GM23338 (cell line): ENCODE results near the gene CCR6. TPM values are rescaled to one million over a fixed set of nuclear protein-coding genes. Genes with fewer than 3 reads are reported as not detected.

ENCODE experiments used
- ATAC-seq: fragments of 200-7000 bp; cut with Tn5 transposase; 3 replicates; pipeline ENCODE4 v1.9.1; 2020
- DNase-seq: peaks from one replicate; pipeline ENCODE4 v3.0.0-alpha.2; 2015; ENCODE audit warnings: low spot score
- H2AFZ ChIP-seq: fragments of 200-600 bp; sonication (generic); 2 replicates; pipeline ENCODE4 v1.8.0; 2016; ENCODE audit warnings: antibody characterized with exemption, mild to moderate bottlenecking, moderate library complexity
- H3F3A ChIP-seq: fragments of 200-600 bp; sonication (generic); replicated peaks from 2 replicates; pipeline ENCODE4 v1.8.0; 2017; ENCODE audit warnings: antibody characterized with exemption, mixed run types, low read depth
- H3K27ac ChIP-seq: fragments of 200-600 bp; sonication (generic); 2 replicates; pipeline ENCODE4 v1.6.1; 2016; ENCODE audit warnings: low read depth
- H3K27me3 ChIP-seq: fragments of 200-600 bp; sonication (generic); 2 replicates; pipeline ENCODE4 v1.8.0; 2016; ENCODE audit warnings: mild to moderate bottlenecking, mixed run types, moderate library complexity; ENCODE audit not compliant: insufficient read depth
- H3K36me3 ChIP-seq: fragments of 200-600 bp; sonication (generic); 2 replicates; pipeline ENCODE4 v1.8.0; 2016; ENCODE audit warnings: mild to moderate bottlenecking; ENCODE audit not compliant: insufficient read depth
- H3K4me1 ChIP-seq: fragments of 200-600 bp; sonication (generic); 2 replicates; pipeline ENCODE4 v1.8.0; 2016; ENCODE audit warnings: mild to moderate bottlenecking, moderate library complexity; ENCODE audit not compliant: insufficient read depth
- H3K4me2 ChIP-seq: fragments of 200-600 bp; sonication (generic); 2 replicates; pipeline ENCODE4 v1.7.1; 2017; ENCODE audit warnings: mixed run types
- H3K4me3 ChIP-seq: fragments of 200-600 bp; sonication (generic); 2 replicates; pipeline ENCODE4 v1.6.1; 2016; ENCODE audit warnings: mixed run types
- H3K79me2 ChIP-seq: fragments of 200-600 bp; sonication (generic); replicated peaks from 2 replicates; pipeline ENCODE4 v1.8.0; 2017; ENCODE audit warnings: mild to moderate bottlenecking; ENCODE audit not compliant: insufficient read depth
- H3K9me2 ChIP-seq: fragments of 200-600 bp; sonication (generic); 2 replicates; pipeline ENCODE4 v1.8.0; 2017; ENCODE audit not compliant: insufficient read depth
- H4K20me1 ChIP-seq: fragments of 200-600 bp; sonication (generic); replicated peaks from 2 replicates; pipeline ENCODE4 v1.8.0; 2017; ENCODE audit warnings: mild to moderate bottlenecking; ENCODE audit not compliant: insufficient read depth
- H3K27ac Mint-ChIP-seq: 2 replicates; pipeline ENCODE4 v1.8.0; 2020; ENCODE audit warnings: inconsistent platforms, mild to moderate bottlenecking, moderate library complexity, mixed read lengths
- H3K27me3 Mint-ChIP-seq: 3 replicates; pipeline ENCODE4 v1.8.0; 2022; ENCODE audit warnings: low read depth, mild to moderate bottlenecking, moderate library complexity, mixed read lengths, inconsistent platforms; ENCODE audit not compliant: insufficient read depth, poor library complexity
- H3K36me3 Mint-ChIP-seq: 3 replicates; pipeline ENCODE4 v1.8.0; 2021; ENCODE audit warnings: low read depth, mild to moderate bottlenecking, inconsistent platforms, moderate library complexity, mixed read lengths
- H3K4me1 Mint-ChIP-seq: 3 replicates; pipeline ENCODE4 v1.8.0; 2020; ENCODE audit warnings: mild to moderate bottlenecking, inconsistent platforms, mixed read lengths
- H3K4me3 Mint-ChIP-seq: 3 replicates; pipeline ENCODE4 v1.8.0; 2021; ENCODE audit warnings: moderate library complexity, mild to moderate bottlenecking, inconsistent platforms, mixed read lengths
- H3K9me3 Mint-ChIP-seq: 3 replicates; pipeline ENCODE4 v1.8.0; 2020; ENCODE audit warnings: moderate library complexity, mild to moderate bottlenecking, inconsistent platforms, mixed read lengths
- CREB1 ChIP-seq: fragments of 250-450 bp; sonication (Bioruptor Pico); IDR thresholded peaks from 2 replicates; pipeline ENCODE4 v1.5.0; 2020; ENCODE audit warnings: low read depth, mild to moderate bottlenecking, moderate library complexity
- EZH2 ChIP-seq: fragments of 200-600 bp; sonication (generic); IDR thresholded peaks from one replicate; pipeline ENCODE4 v1.8.0; 2017; ENCODE audit warnings: antibody characterized with exemption, mild to moderate bottlenecking, low read depth; ENCODE audit not compliant: unreplicated experiment
- EZH2phosphoT487 ChIP-seq: fragments of 200-600 bp; sonication (generic); IDR thresholded peaks from one replicate; pipeline ENCODE4 v1.8.1; 2018; ENCODE audit warnings: antibody characterized with exemption; ENCODE audit not compliant: unreplicated experiment
- JUNB ChIP-seq: IDR thresholded peaks from one replicate; pipeline ENCODE4 v1.6.1; 2016; ENCODE audit warnings: antibody characterized with exemption; ENCODE audit not compliant: unreplicated experiment
- NANOG ChIP-seq: IDR thresholded peaks from 2 replicates; pipeline ENCODE4 v1.6.1; 2016; ENCODE audit warnings: antibody characterized with exemption, borderline replicate concordance
- POLR2AphosphoS5 ChIP-seq: IDR thresholded peaks from 2 replicates; pipeline ENCODE4 v1.6.1; 2016; ENCODE audit warnings: antibody characterized with exemption, low read depth
- STAT1 ChIP-seq: IDR thresholded peaks from one replicate; pipeline ENCODE4 v1.6.1; 2016; ENCODE audit warnings: antibody characterized with exemption; ENCODE audit not compliant: unreplicated experiment
- ZNF114 ChIP-seq: fragments of 250-450 bp; sonication (Bioruptor Pico); IDR thresholded peaks from 2 replicates; pipeline ENCODE4 v1.5.0; 2020; ENCODE audit warnings: mild to moderate bottlenecking, moderate library complexity
- ZNF331 ChIP-seq: fragments of 250-450 bp; sonication (Bioruptor Pico); IDR thresholded peaks from 2 replicates; pipeline ENCODE4 v1.5.0; 2020; ENCODE audit warnings: low read depth, mild to moderate bottlenecking, moderate library complexity
- polyA plus RNA-seq: library from polyadenylated mRNA; unstranded; fragments of >200 nt; fragmentation: Nextera tagmentation; extraction: Ambion mirVana; gene quantifications from 2 replicates; pipeline ENCODE4 v1.2.1, GENCODE V29; 2016
- total RNA-seq: library from RNA; depleted of rRNA; stranded (reverse); fragments of >200 nt; shearing (Covaris generic); gene quantifications from 2 replicates; pipeline ENCODE4 v1.2.3, GENCODE V29; 2014
- TF ChIP-seq, protein P1 (sequence below): IDR thresholded peaks from 2 replicates; pipeline ENCODE4 v1.6.1; 2016; ENCODE audit warnings: antibody characterized with exemption
- TF ChIP-seq, protein P2 (sequence below), 2 experiments: fragments of 200-600 bp in 1 of 2; sonication (generic) in 1 of 2; conservative IDR thresholded peaks; 2 replicates each; pipeline versions ENCODE4 v1.5.1 to v1.6.1; 2016 to 2017; ENCODE audit warnings: antibody characterized with exemption in 2 of 2, low read depth in 2 of 2, mild to moderate bottlenecking in 2 of 2, moderate library complexity in 1 of 2
- TF ChIP-seq, protein P3 (sequence below): IDR thresholded peaks from one replicate; pipeline ENCODE4 v1.6.1; 2018; ENCODE audit warnings: antibody characterized with exemption; ENCODE audit not compliant: unreplicated experiment
- TF ChIP-seq, protein P4 (sequence below): fragments of 250-450 bp; sonication (Bioruptor Pico); IDR thresholded peaks from 2 replicates; pipeline ENCODE4 v1.5.0; 2020; ENCODE audit warnings: mild to moderate bottlenecking, moderate library complexity

Gene CCR6
- total and polyA plus RNA-seq, 2 experiments from 2014 or later = not detected

DNA sequence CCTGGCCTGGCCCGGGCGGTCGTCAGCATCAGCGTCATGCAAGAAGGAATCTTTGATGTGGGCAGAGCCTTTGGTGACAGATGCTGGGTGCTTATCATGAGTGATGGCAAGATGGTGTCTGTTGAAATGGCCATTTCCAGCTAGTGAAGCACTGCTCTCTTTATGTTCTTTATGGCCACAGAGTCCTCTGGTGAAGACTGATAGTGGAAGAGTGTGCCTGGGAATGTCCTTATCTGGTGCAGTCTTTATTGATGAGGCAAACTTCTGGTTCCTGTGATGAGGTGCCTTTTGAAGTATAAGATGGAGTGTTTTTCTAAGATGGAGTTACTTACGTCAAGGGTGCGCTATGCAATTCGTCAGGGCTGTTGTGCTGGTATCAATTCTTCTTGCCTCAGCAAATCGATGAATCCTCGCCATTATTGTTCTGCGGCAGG lies 22.6 kb upstream of the CCR6 start:
- Histone ChIP-seq H3K36me3 (no peaks in the 10 kb centered on the region), H3K27me3 (no peaks in the 10 kb centered on the region), H3K9me2 (0 out of 2 replicates have a peak, but pooled peaks cover 3% of the 10 kb centered on the region), H3K27ac (no peak overlapping the region), H4K20me1 (no peaks in the 10 kb centered on the region), H3K79me2 (no peaks in the 10 kb centered on the region), H3K4me2 (no peak overlapping the region), H2AFZ (no peak overlapping the region), H3F3A (no peaks in the 10 kb centered on the region), H3K4me1 (peaks cover 7% of the 10 kb centered on the region; the same call in 1 of the 2 replicates), H3K4me3 (no peak overlapping the region)
- no peaks in the 10 kb centered on the region for H3K9me3 Mint-ChIP-seq
- TF ChIP-seq CREB1 (CRISPR knock-in tag) (no peak), JUNB (no peak), POLR2AphosphoS5 (no peak), NANOG (no peak), ZNF331 (CRISPR knock-in tag) (no peak), EZH2 (no peak), EZH2phosphoT487 (no peak), STAT1 (no peak), ZNF114 (CRISPR knock-in tag) (no peak)
- TF ChIP-seq, protein P1, sequence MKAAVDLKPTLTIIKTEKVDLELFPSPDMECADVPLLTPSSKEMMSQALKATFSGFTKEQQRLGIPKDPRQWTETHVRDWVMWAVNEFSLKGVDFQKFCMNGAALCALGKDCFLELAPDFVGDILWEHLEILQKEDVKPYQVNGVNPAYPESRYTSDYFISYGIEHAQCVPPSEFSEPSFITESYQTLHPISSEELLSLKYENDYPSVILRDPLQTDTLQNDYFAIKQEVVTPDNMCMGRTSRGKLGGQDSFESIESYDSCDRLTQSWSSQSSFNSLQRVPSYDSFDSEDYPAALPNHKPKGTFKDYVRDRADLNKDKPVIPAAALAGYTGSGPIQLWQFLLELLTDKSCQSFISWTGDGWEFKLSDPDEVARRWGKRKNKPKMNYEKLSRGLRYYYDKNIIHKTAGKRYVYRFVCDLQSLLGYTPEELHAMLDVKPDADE = no peak
- TF ChIP-seq, protein P2, sequence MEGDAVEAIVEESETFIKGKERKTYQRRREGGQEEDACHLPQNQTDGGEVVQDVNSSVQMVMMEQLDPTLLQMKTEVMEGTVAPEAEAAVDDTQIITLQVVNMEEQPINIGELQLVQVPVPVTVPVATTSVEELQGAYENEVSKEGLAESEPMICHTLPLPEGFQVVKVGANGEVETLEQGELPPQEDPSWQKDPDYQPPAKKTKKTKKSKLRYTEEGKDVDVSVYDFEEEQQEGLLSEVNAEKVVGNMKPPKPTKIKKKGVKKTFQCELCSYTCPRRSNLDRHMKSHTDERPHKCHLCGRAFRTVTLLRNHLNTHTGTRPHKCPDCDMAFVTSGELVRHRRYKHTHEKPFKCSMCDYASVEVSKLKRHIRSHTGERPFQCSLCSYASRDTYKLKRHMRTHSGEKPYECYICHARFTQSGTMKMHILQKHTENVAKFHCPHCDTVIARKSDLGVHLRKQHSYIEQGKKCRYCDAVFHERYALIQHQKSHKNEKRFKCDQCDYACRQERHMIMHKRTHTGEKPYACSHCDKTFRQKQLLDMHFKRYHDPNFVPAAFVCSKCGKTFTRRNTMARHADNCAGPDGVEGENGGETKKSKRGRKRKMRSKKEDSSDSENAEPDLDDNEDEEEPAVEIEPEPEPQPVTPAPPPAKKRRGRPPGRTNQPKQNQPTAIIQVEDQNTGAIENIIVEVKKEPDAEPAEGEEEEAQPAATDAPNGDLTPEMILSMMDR (conservative IDR thresholded peaks at IDR 0.05; ENCODE audit: low read depth in 2 of 2) = no peak
- TF ChIP-seq, protein P3, sequence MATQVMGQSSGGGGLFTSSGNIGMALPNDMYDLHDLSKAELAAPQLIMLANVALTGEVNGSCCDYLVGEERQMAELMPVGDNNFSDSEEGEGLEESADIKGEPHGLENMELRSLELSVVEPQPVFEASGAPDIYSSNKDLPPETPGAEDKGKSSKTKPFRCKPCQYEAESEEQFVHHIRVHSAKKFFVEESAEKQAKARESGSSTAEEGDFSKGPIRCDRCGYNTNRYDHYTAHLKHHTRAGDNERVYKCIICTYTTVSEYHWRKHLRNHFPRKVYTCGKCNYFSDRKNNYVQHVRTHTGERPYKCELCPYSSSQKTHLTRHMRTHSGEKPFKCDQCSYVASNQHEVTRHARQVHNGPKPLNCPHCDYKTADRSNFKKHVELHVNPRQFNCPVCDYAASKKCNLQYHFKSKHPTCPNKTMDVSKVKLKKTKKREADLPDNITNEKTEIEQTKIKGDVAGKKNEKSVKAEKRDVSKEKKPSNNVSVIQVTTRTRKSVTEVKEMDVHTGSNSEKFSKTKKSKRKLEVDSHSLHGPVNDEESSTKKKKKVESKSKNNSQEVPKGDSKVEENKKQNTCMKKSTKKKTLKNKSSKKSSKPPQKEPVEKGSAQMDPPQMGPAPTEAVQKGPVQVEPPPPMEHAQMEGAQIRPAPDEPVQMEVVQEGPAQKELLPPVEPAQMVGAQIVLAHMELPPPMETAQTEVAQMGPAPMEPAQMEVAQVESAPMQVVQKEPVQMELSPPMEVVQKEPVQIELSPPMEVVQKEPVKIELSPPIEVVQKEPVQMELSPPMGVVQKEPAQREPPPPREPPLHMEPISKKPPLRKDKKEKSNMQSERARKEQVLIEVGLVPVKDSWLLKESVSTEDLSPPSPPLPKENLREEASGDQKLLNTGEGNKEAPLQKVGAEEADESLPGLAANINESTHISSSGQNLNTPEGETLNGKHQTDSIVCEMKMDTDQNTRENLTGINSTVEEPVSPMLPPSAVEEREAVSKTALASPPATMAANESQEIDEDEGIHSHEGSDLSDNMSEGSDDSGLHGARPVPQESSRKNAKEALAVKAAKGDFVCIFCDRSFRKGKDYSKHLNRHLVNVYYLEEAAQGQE = no peak
- TF ChIP-seq, protein P4, sequence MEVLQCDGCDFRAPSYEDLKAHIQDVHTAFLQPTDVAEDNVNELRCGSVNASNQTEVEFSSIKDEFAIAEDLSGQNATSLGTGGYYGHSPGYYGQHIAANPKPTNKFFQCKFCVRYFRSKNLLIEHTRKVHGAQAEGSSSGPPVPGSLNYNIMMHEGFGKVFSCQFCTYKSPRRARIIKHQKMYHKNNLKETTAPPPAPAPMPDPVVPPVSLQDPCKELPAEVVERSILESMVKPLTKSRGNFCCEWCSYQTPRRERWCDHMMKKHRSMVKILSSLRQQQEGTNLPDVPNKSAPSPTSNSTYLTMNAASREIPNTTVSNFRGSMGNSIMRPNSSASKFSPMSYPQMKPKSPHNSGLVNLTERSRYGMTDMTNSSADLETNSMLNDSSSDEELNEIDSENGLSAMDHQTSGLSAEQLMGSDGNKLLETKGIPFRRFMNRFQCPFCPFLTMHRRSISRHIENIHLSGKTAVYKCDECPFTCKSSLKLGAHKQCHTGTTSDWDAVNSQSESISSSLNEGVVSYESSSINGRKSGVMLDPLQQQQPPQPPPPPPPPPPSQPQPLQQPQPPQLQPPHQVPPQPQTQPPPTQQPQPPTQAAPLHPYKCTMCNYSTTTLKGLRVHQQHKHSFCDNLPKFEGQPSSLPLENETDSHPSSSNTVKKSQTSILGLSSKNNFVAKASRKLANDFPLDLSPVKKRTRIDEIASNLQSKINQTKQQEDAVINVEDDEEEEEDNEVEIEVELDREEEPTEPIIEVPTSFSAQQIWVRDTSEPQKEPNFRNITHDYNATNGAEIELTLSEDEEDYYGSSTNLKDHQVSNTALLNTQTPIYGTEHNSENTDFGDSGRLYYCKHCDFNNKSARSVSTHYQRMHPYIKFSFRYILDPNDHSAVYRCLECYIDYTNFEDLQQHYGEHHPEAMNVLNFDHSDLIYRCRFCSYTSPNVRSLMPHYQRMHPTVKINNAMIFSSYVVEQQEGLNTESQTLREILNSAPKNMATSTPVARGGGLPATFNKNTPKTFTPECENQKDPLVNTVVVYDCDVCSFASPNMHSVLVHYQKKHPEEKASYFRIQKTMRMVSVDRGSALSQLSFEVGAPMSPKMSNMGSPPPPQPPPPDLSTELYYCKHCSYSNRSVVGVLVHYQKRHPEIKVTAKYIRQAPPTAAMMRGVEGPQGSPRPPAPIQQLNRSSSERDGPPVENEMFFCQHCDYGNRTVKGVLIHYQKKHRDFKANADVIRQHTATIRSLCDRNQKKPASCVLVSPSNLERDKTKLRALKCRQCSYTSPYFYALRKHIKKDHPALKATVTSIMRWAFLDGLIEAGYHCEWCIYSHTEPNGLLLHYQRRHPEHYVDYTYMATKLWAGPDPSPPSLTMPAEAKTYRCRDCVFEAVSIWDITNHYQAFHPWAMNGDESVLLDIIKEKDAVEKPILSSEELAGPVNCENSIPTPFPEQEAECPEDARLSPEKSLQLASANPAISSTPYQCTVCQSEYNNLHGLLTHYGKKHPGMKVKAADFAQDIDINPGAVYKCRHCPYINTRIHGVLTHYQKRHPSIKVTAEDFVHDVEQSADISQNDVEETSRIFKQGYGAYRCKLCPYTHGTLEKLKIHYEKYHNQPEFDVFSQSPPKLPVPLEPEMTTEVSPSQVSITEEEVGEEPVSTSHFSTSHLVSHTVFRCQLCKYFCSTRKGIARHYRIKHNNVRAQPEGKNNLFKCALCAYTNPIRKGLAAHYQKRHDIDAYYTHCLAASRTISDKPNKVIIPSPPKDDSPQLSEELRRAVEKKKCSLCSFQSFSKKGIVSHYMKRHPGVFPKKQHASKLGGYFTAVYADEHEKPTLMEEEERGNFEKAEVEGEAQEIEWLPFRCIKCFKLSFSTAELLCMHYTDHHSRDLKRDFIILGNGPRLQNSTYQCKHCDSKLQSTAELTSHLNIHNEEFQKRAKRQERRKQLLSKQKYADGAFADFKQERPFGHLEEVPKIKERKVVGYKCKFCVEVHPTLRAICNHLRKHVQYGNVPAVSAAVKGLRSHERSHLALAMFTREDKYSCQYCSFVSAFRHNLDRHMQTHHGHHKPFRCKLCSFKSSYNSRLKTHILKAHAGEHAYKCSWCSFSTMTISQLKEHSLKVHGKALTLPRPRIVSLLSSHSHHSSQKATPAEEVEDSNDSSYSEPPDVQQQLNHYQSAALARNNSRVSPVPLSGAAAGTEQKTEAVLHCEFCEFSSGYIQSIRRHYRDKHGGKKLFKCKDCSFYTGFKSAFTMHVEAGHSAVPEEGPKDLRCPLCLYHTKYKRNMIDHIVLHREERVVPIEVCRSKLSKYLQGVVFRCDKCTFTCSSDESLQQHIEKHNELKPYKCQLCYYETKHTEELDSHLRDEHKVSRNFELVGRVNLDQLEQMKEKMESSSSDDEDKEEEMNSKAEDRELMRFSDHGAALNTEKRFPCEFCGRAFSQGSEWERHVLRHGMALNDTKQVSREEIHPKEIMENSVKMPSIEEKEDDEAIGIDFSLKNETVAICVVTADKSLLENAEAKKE (CRISPR knock-in tag) = no peak
- no peak for DNase-seq
- no peak for ATAC-seq
- H3K27ac Mint-ChIP-seq = no peak overlapping the region
- peaks cover 9% of the 10 kb centered on the region for H3K27me3 Mint-ChIP-seq
- no peak overlapping the region for H3K4me3 Mint-ChIP-seq
- peaks cover 9% of the 10 kb centered on the region for H3K4me1 Mint-ChIP-seq
- no peaks in the 10 kb centered on the region for H3K36me3 Mint-ChIP-seq
